RWPE2 (cell line): Measurements from ENCODE around the gene PDE4A.
A peak's percentile ranks its signal among the peaks of the same experiment; 100 is the strongest.

Experiments
- ATAC-seq: fragments of 200-7000 bp; cut with Tn5 transposase; 3 replicates; pipeline ENCODE4 v1.9.1; 2021; ENCODE audit warnings: low read depth
- DNase-seq: peaks from one replicate; pipeline ENCODE4 v3.0.0-alpha.2; 2020; ENCODE audit warnings: low spot score
- H3K27ac ChIP-seq: fragments of 450-650 bp; 2 replicates; pipeline ENCODE4 v1.5.1; 2017; ENCODE audit warnings: mild to moderate bottlenecking; ENCODE audit not compliant: poor library complexity, severe bottlenecking
- H3K27me3 ChIP-seq: fragments of 250-450 bp; sonication (Bioruptor Pico); 2 replicates; pipeline ENCODE4 v1.5.1; 2021; ENCODE audit warnings: mild to moderate bottlenecking, moderate library complexity; ENCODE audit not compliant: insufficient read depth, poor library complexity, severe bottlenecking
- H3K36me3 ChIP-seq: fragments of 250-450 bp; sonication (Bioruptor Pico); 2 replicates; pipeline ENCODE4 v1.5.1; 2020; ENCODE audit warnings: low read depth, mild to moderate bottlenecking, moderate library complexity
- H3K4me1 ChIP-seq: fragments of 250-450 bp; sonication (Bioruptor Pico); 2 replicates; pipeline ENCODE4 v1.5.1; 2021; ENCODE audit warnings: mild to moderate bottlenecking, moderate library complexity; ENCODE audit not compliant: insufficient read depth, poor library complexity, severe bottlenecking
- H3K4me3 ChIP-seq: fragments of 250-450 bp; sonication (Bioruptor Pico); 2 replicates; pipeline ENCODE4 v1.5.1; 2021; ENCODE audit warnings: mild to moderate bottlenecking, moderate library complexity; ENCODE audit not compliant: severe bottlenecking
- H3K9me3 ChIP-seq: fragments of 250-450 bp; sonication (Bioruptor Pico); 2 replicates; pipeline ENCODE4 v1.5.1; 2021; ENCODE audit warnings: mild to moderate bottlenecking, moderate library complexity; ENCODE audit not compliant: severe bottlenecking
- CTCF ChIP-seq: fragments of 450-650 bp; IDR thresholded peaks from one replicate; pipeline ENCODE4 v1.5.1; 2017; ENCODE audit warnings: mild to moderate bottlenecking, moderate library complexity; ENCODE audit not compliant: poor library complexity, severe bottlenecking

PDE4A gene

DNA sequence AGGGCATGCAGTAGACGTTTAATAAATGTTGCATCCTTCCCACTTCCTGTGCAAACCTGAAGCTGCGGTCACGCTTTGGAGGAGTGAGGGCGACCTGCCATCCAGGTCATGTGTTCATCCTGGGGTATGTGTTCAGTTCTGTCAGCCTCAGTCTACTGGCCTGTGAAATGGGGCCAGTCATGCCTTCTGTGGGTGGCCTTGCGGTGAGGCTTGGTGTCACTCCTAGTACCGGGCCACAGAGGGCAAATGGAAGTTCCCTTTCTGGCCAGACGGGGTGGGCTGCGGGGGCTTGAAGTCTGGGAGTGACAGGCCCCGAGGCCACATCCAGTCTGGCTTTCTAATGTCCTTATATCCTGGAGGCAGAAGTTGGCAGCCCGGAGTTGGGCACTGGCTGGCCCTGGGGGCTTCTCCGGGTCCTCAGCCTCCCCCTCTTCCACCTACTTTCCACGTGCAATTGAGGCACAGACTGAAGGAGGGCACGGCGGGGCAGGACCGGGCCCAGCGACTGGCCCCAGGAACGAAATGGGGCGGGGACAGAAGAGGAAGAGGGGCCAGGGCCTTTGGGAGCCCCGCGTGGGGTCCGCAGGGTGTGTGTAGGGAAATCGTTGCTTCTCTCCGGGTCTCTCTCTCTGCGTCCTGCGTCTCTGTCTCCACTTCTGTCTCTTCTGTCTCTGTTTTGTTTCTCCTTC is 11.1 kb downstream of the PDE4A start:
- no peak overlapping the region for H3K27ac ChIP-seq

DNA sequence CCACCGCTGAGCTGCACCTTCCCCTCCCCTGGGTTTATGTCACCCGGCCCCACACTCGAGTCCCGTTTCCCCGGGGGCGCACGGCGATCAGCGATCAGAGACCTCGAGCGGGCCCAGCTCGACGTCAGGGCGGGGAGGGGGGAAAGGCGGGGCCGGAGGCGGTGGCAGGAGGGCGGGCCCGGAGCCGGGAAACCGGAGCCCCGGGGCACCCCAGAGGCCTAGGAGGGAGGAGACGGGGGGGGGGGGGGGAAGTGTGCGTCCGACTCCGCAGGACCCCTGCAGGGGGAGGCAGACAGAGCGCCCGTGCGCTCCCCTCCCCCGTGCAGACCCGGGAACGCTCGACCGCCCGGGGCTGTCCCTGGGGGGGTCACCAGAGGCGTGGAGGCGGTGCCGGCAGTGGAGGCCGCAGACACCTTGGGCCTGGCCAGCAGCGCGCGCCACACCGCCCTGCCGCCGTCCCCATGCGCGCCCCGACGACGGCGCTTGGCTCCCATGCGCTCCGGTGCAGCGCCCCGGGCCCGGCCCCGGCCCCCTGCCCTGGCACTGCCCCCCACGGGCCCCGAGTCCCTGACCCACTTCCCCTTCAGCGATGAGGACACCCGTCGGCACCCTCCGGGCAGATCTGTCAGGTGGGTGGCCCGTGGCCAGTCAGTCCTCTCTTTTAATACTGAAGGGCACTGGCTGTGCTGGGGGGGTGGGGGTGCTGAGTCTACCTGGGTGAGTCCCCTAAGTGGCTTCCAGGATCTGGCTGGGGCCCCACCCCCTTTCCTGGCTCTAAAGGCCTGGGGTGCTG is 11.8 kb downstream of the PDE4A start:
- no peak overlapping the region for H3K27ac ChIP-seq
- H3K4me1 ChIP-seq, result no peaks in the 10 kb centered on the region
- DNase-seq (no peak), ATAC-seq (peak; percentile 35; the same call in 1 of the 3 replicates)
- H3K27me3 ChIP-seq, result peaks cover 23% of the 10 kb centered on the region
- H3K4me3 ChIP-seq, result peak overlapping the region; percentile 8
- H3K36me3 ChIP-seq, result no peaks in the 10 kb centered on the region
- no peak for TF ChIP-seq CTCF
- no peaks in the 10 kb centered on the region for H3K9me3 ChIP-seq

More for the DNA sequence above, 11.1 kb downstream of the PDE4A start:
- Histone ChIP-seq H3K36me3 (no peaks in the 10 kb centered on the region), H3K27me3 (peaks cover 23% of the 10 kb centered on the region), H3K4me3 (no peak overlapping the region), H3K9me3 (no peaks in the 10 kb centered on the region), H3K4me1 (no peaks in the 10 kb centered on the region)
- no peak for TF ChIP-seq CTCF
- DNase-seq (no peak), ATAC-seq (no peak)

- no peak for ATAC-seq
- TF ChIP-seq CTCF, result no peak
- peaks cover 23% of the 10 kb centered on the region for H3K27me3 ChIP-seq
- H3K36me3 ChIP-seq, result no peaks in the 10 kb centered on the region
- no peak for DNase-seq
- H3K27ac ChIP-seq, result no peak overlapping the region
- H3K4me1 ChIP-seq, result no peaks in the 10 kb centered on the region
- H3K4me3 ChIP-seq, result no peak overlapping the region
- H3K9me3 ChIP-seq, result no peaks in the 10 kb centered on the region
Observed at GRCh38 chr19:10432736-10433130, 12.4 kb downstream of the PDE4A start.

GRCh38 chr19:10433131-10433536 is 12.8 kb downstream of the PDE4A start:
- no peak overlapping the region for H3K4me3 ChIP-seq
- no peaks in the 10 kb centered on the region for H3K4me1 ChIP-seq
- DNase-seq (no peak), ATAC-seq (no peak)
- no peak for TF ChIP-seq CTCF
- no peaks in the 10 kb centered on the region for H3K9me3 ChIP-seq
- H3K27ac ChIP-seq, result no peak overlapping the region
- no peaks in the 10 kb centered on the region for H3K36me3 ChIP-seq
- H3K27me3 ChIP-seq, result peaks cover 23% of the 10 kb centered on the region

GRCh38 chr19:10439588-10439987 is 19.2 kb downstream of the PDE4A start:
- H3K4me3 ChIP-seq, result no peak overlapping the region
- no peak overlapping the region for H3K27ac ChIP-seq
- H3K27me3 ChIP-seq, result no peaks in the 10 kb centered on the region
- ATAC-seq (no peak), DNase-seq (no peak)
- no peaks in the 10 kb centered on the region for H3K36me3 ChIP-seq
- H3K9me3 ChIP-seq, result no peaks in the 10 kb centered on the region
- TF ChIP-seq CTCF, result no peak
- no peaks in the 10 kb centered on the region for H3K4me1 ChIP-seq
